GM19099 (cell line): Measurements from ENCODE around the gene MYO1E.

Experiments
- POLR2A ChIP-seq: IDR thresholded peaks from 3 replicates; pipeline ENCODE4 v1.6.1; 2011; ENCODE audit warnings: low read depth; ENCODE audit not compliant: insufficient read length; ENCODE audit errors: extremely low read depth

MYO1E gene

GRCh38 chr15:59205839-59206622 is 166.6 kb downstream of the MYO1E start:
- TF ChIP-seq POLR2A: no peak

- TF ChIP-seq POLR2A: no peak
These were observed 169.0 kb downstream of the MYO1E start for GRCh38 chr15:59203657-59204056.

GRCh38 chr15:59203008-59203407 is 169.7 kb downstream of the MYO1E start:
- no peak for TF ChIP-seq POLR2A

- TF ChIP-seq POLR2A: no peak
These were observed 172.1 kb downstream of the MYO1E start for GRCh38 chr15:59200560-59200959.

GRCh38 chr15:59199626-59200465 is 172.8 kb downstream of the MYO1E start:
- no peak for TF ChIP-seq POLR2A

- TF ChIP-seq POLR2A: no peak
These were observed 175.2 kb downstream of the MYO1E start for GRCh38 chr15:59197454-59197853.

GRCh38 chr15:59196416-59196815 is 176.3 kb downstream of the MYO1E start:
- no peak for TF ChIP-seq POLR2A

- no peak for TF ChIP-seq POLR2A
These were observed 177.9 kb downstream of the MYO1E start for GRCh38 chr15:59194639-59195325.

GRCh38 chr15:59191855-59192237 is 180.8 kb downstream of the MYO1E start:
- no peak for TF ChIP-seq POLR2A

GRCh38 chr15:59190291-59190690 is 182.4 kb downstream of the MYO1E start:
- no peak for TF ChIP-seq POLR2A

GRCh38 chr15:59189241-59189640 is 183.4 kb downstream of the MYO1E start:
- TF ChIP-seq POLR2A: no peak

- no peak for TF ChIP-seq POLR2A
These were observed 186.2 kb downstream of the MYO1E start for GRCh38 chr15:59186501-59186900.

GRCh38 chr15:59185725-59186124 is 186.9 kb downstream of the MYO1E start:
- no peak for TF ChIP-seq POLR2A

- TF ChIP-seq POLR2A: no peak
These were observed 191.6 kb downstream of the MYO1E start for GRCh38 chr15:59180945-59181600.

- no peak for TF ChIP-seq POLR2A
These were observed 193.0 kb downstream of the MYO1E start for GRCh38 chr15:59179717-59180116.
